Eye (tissue), 1 donor: Measurements from ENCODE around the gene HSP90AB1.

Experiments
- DNase-seq: peaks from one replicate; pipeline ENCODE4 v3.0.0-alpha.2; 2015

Gene HSP90AB1

GRCh38 chr6:44235891-44236516 lies 10.9 kb upstream of the HSP90AB1 start:
- no peak for DNase-seq

- DNase-seq = peak; percentile 91
These were observed 9.7 kb upstream of the HSP90AB1 start for GRCh38 chr6:44237021-44237812.

GRCh38 chr6:44237813-44238433 lies 9.0 kb upstream of the HSP90AB1 start:
- DNase-seq = peak; percentile 94

GRCh38 chr6:44238687-44239350 lies 8.1 kb upstream of the HSP90AB1 start:
- no peak for DNase-seq

- DNase-seq = no peak
These were observed 3.6 kb upstream of the HSP90AB1 start for GRCh38 chr6:44243345-44243744.

- DNase-seq = no peak
These were observed 1.4 kb upstream of the HSP90AB1 start for GRCh38 chr6:44245391-44245911.

- DNase-seq = peak; percentile 95
These were observed 814 bp upstream of the HSP90AB1 start for GRCh38 chr6:44245912-44246662.

GRCh38 chr6:44247338-44248302 lies 719 bp downstream of the HSP90AB1 start:
- DNase-seq = peak; percentile 77

GRCh38 chr6:44248579-44248978 lies 1.7 kb downstream of the HSP90AB1 start:
- no peak for DNase-seq

GRCh38 chr6:44249082-44249748 lies 2.3 kb downstream of the HSP90AB1 start:
- no peak for DNase-seq

GRCh38 chr6:44250067-44250717 lies 3.3 kb downstream of the HSP90AB1 start:
- no peak for DNase-seq

- DNase-seq = no peak
These were observed 3.8 kb downstream of the HSP90AB1 start for GRCh38 chr6:44250718-44251123.

GRCh38 chr6:44251576-44252524 lies 4.9 kb downstream of the HSP90AB1 start:
- DNase-seq = no peak

- no peak for DNase-seq
These were observed 6.6 kb downstream of the HSP90AB1 start for GRCh38 chr6:44253307-44254101.

- no peak for DNase-seq
These were observed 7.5 kb downstream of the HSP90AB1 start for GRCh38 chr6:44254191-44255104.

GRCh38 chr6:44255105-44255808 lies 8.4 kb downstream of the HSP90AB1 start:
- DNase-seq = no peak
